SIG-M5 treated with dmso at 0.1 percent for 504 hours (cell line): Measurements from ENCODE around the gene GPR27.
A peak's percentile ranks its signal among the peaks of the same experiment; 100 is the strongest.

Experiments used
- DNase-seq: peaks from one replicate; lab custom pipeline; 2025; ENCODE audit not compliant: unreplicated experiment; lab: John Stamatoyannopoulos, UW

GPR27 gene

GRCh38 chr3:71753701-71754609 lies at the start of gene GPR27:
GPR27 (plus strand) TSS chr3:71753855; CDS start chr3:71754050, 195 bp downstream.
- peak; percentile 12 for DNase-seq

GRCh38 chr3:71704915-71705314 lies 48.7 kb upstream of the GPR27 start:
- no peak for DNase-seq

GRCh38 chr3:71705681-71706080 lies 48.0 kb upstream of the GPR27 start:
- DNase-seq, result no peak

- no peak for DNase-seq
Measured at GRCh38 chr3:71707595-71707994, 46.1 kb upstream of the GPR27 start.

- no peak for DNase-seq
Measured at GRCh38 chr3:71708476-71709105, 45.1 kb upstream of the GPR27 start.

- DNase-seq, result no peak
Measured at GRCh38 chr3:71709908-71710511, 43.6 kb upstream of the GPR27 start.

- DNase-seq, result peak; percentile 71
Measured at GRCh38 chr3:71710906-71711494, 42.7 kb upstream of the GPR27 start.

GRCh38 chr3:71713041-71713440 lies 40.6 kb upstream of the GPR27 start:
- DNase-seq, result no peak

GRCh38 chr3:71714595-71714994 lies 39.1 kb upstream of the GPR27 start:
- no peak for DNase-seq

- DNase-seq, result no peak
Measured at GRCh38 chr3:71718072-71718471, 35.6 kb upstream of the GPR27 start.

GRCh38 chr3:71721002-71721401 lies 32.7 kb upstream of the GPR27 start:
- DNase-seq, result no peak

GRCh38 chr3:71721651-71722157 lies 32.0 kb upstream of the GPR27 start:
- no peak for DNase-seq

GRCh38 chr3:71722693-71723092 lies 31.0 kb upstream of the GPR27 start:
- DNase-seq, result no peak

GRCh38 chr3:71723452-71724170 lies 30.0 kb upstream of the GPR27 start:
- no peak for DNase-seq

- no peak for DNase-seq
Measured at GRCh38 chr3:71724171-71724453, 29.5 kb upstream of the GPR27 start.

- DNase-seq, result no peak
Measured at GRCh38 chr3:71724584-71725270, 28.9 kb upstream of the GPR27 start.

- DNase-seq, result no peak
Measured at GRCh38 chr3:71725271-71725991, 28.2 kb upstream of the GPR27 start, which contains the start of gene EIF4E3. EIF4E3 (minus strand) TSS chr3:71725402; CDS start chr3:71725367, 35 bp downstream.

GRCh38 chr3:71726146-71726545 lies 27.5 kb upstream of the GPR27 start:
- no peak for DNase-seq

GRCh38 chr3:71728632-71729342 lies 24.9 kb upstream of the GPR27 start:
- no peak for DNase-seq
